H9 (cell line): ENCODE results near the gene YJU2. TPM values are rescaled to one million over a fixed set of nuclear protein-coding genes. Genes with fewer than 3 reads are reported as not detected.

Source experiments
- DNase-seq: peaks from one replicate; pipeline ENCODE4 v3.0.0-alpha.2; 2017
- H2AFZ ChIP-seq: one replicate; pipeline ENCODE4 v1.6.1; 2013; ENCODE audit warnings: mild to moderate bottlenecking, low read length, control low read depth, moderate library complexity
- H2AK5ac ChIP-seq: 2 replicates; pipeline ENCODE4 v1.6.1; 2013; ENCODE audit warnings: low read length, control low read depth, mixed read lengths; ENCODE audit not compliant: insufficient read length
- H2BK120ac ChIP-seq: one replicate; pipeline ENCODE4 v1.6.1; 2013; ENCODE audit warnings: low read depth, mild to moderate bottlenecking, low read length, control low read depth, inconsistent platforms; ENCODE audit not compliant: poor library complexity, severe bottlenecking
- H2BK12ac ChIP-seq: 2 replicates; pipeline ENCODE4 v1.6.1; 2013; ENCODE audit warnings: low read length, control low read depth, mixed read lengths, low read depth; ENCODE audit not compliant: insufficient read length
- H2BK15ac ChIP-seq: 2 replicates; pipeline ENCODE4 v1.6.1; 2013; ENCODE audit warnings: low read depth, low read length, control low read depth
- H2BK20ac ChIP-seq: one replicate; pipeline ENCODE4 v1.6.1; 2013; ENCODE audit warnings: low read depth, mild to moderate bottlenecking, low read length, control low read depth, inconsistent platforms; ENCODE audit not compliant: poor library complexity, severe bottlenecking
- H2BK5ac ChIP-seq: 2 replicates; pipeline ENCODE4 v1.6.1; 2013; ENCODE audit warnings: low read length, control low read depth, mixed read lengths; ENCODE audit not compliant: insufficient read length
- H3K14ac ChIP-seq: 2 replicates; pipeline ENCODE4 v1.6.1; 2013; ENCODE audit warnings: low read length, control low read depth; ENCODE audit not compliant: insufficient read depth
- H3K18ac ChIP-seq: 2 replicates; pipeline ENCODE4 v1.6.1; 2013; ENCODE audit warnings: low read depth, mild to moderate bottlenecking, mixed read lengths, low read length, control low read depth; ENCODE audit not compliant: insufficient read length
- H3K23ac ChIP-seq: 2 replicates; pipeline ENCODE4 v1.6.1; 2013; ENCODE audit warnings: low read length, control low read depth, mixed read lengths, low read depth; ENCODE audit not compliant: insufficient read length
- H3K23me2 ChIP-seq: 2 replicates; pipeline ENCODE4 v1.6.1; 2013; ENCODE audit warnings: low read depth, mild to moderate bottlenecking, mixed read lengths, low read length, control low read depth; ENCODE audit not compliant: insufficient read length, poor library complexity, severe bottlenecking
- H3K27ac ChIP-seq: 2 replicates; pipeline ENCODE4 v1.5.1; 2013; ENCODE audit warnings: low read length, control low read depth, mixed read lengths, low read depth; ENCODE audit not compliant: insufficient read length
- H3K27me3 ChIP-seq: 2 replicates; pipeline ENCODE4 v1.6.1; 2013; ENCODE audit warnings: low read length, control low read depth, inconsistent platforms; ENCODE audit not compliant: insufficient read depth
- H3K4ac ChIP-seq: 2 replicates; pipeline ENCODE4 v1.6.1; 2013; ENCODE audit warnings: low read depth, mild to moderate bottlenecking, control low read depth, inconsistent platforms, low read length, moderate library complexity
- H3K4me1 ChIP-seq: 2 replicates; pipeline ENCODE4 v1.6.1; 2013; ENCODE audit warnings: low read length, control low read depth, inconsistent platforms; ENCODE audit not compliant: insufficient read depth
- H3K4me2 ChIP-seq: 2 replicates; pipeline ENCODE4 v1.6.1; 2013; ENCODE audit warnings: low read length, control low read depth, mixed read lengths; ENCODE audit not compliant: insufficient read length, insufficient read depth
- H3K56ac ChIP-seq: 2 replicates; pipeline ENCODE4 v1.6.1; 2013; ENCODE audit warnings: low read depth, mild to moderate bottlenecking, mixed read lengths, low read length, control low read depth; ENCODE audit not compliant: insufficient read length
- H3K79me1 ChIP-seq: 2 replicates; pipeline ENCODE4 v1.6.1; 2013; ENCODE audit warnings: low read depth, mild to moderate bottlenecking, moderate library complexity, low read length, control low read depth, inconsistent platforms; ENCODE audit not compliant: insufficient read depth, poor library complexity, severe bottlenecking
- H3K79me2 ChIP-seq: 2 replicates; pipeline ENCODE4 v1.6.1; 2013; ENCODE audit warnings: low read length, control low read depth, inconsistent platforms; ENCODE audit not compliant: insufficient read depth
- H3K9ac ChIP-seq: 2 replicates; pipeline ENCODE4 v1.6.1; 2013; ENCODE audit warnings: low read length, control low read depth, mixed read lengths; ENCODE audit not compliant: insufficient read length; ENCODE audit errors: extremely low read depth
- H3K9me3 ChIP-seq: one replicate; pipeline ENCODE4 v1.6.1; 2013; ENCODE audit warnings: low read depth, low read length, inconsistent platforms; ENCODE audit not compliant: control insufficient read depth
- H3T11ph ChIP-seq: one replicate; pipeline ENCODE4 v1.6.1; 2013; ENCODE audit warnings: mild to moderate bottlenecking, low read length, control low read depth, inconsistent platforms
- H4K20me1 ChIP-seq: one replicate; pipeline ENCODE4 v1.6.1; 2013; ENCODE audit not compliant: control insufficient read depth, insufficient read length, insufficient read depth
- H4K5ac ChIP-seq: 2 replicates; pipeline ENCODE4 v1.6.1; 2013; ENCODE audit warnings: low read depth, mild to moderate bottlenecking, mixed read lengths, low read length, control low read depth; ENCODE audit not compliant: insufficient read length
- H4K8ac ChIP-seq: replicated peaks from 2 replicates; pipeline ENCODE4 v1.6.1; 2013; ENCODE audit warnings: low read length, control low read depth, mixed read lengths, low read depth; ENCODE audit not compliant: insufficient read length
- H4K91ac ChIP-seq: 2 replicates; pipeline ENCODE4 v1.6.1; 2013; ENCODE audit warnings: low read depth, mild to moderate bottlenecking, moderate library complexity, mixed read lengths, low read length, control low read depth; ENCODE audit not compliant: insufficient read length
- H3K27ac Mint-ChIP-seq, 3 experiments: 2 replicates in 2 of 3; 3 replicates in 1 of 3; pipeline ENCODE4 v1.8.0; 2020 to 2021; ENCODE audit warnings: mixed read lengths in 3 of 3, mild to moderate bottlenecking in 1 of 3, moderate library complexity in 1 of 3
- H3K27me3 Mint-ChIP-seq: 2 replicates; pipeline ENCODE4 v1.8.0; 2021; ENCODE audit warnings: low read depth, mild to moderate bottlenecking, moderate library complexity, mixed read lengths
- H3K36me3 Mint-ChIP-seq, 3 experiments: 2 replicates in 2 of 3; 3 replicates in 1 of 3; pipeline ENCODE4 v1.8.0; 2020 to 2021; ENCODE audit warnings: low read depth in 3 of 3, mixed read lengths in 3 of 3; ENCODE audit not compliant: insufficient read depth in 1 of 3
- H3K4me1 Mint-ChIP-seq, 2 experiments: 2 replicates each; pipeline ENCODE4 v1.8.0; 2020; ENCODE audit warnings: mixed read lengths in 2 of 2
- H3K4me3 Mint-ChIP-seq, 2 experiments: 2 replicates in 1 of 2; 3 replicates in 1 of 2; pipeline ENCODE4 v1.8.0; 2020 to 2021; ENCODE audit warnings: mild to moderate bottlenecking in 2 of 2, mixed read lengths in 2 of 2, moderate library complexity in 1 of 2
- H3K9me3 Mint-ChIP-seq, 2 experiments: 2 replicates in 1 of 2; 3 replicates in 1 of 2; pipeline ENCODE4 v1.8.0; 2020; ENCODE audit warnings: mild to moderate bottlenecking in 2 of 2, mixed read lengths in 2 of 2, moderate library complexity in 1 of 2
- CTCF ChIP-seq: fragments of 200-600 bp; sonication (generic); conservative IDR thresholded peaks from 3 replicates; pipeline ENCODE4 v1.8.0; 2021; ENCODE audit warnings: antibody characterized with exemption, mild to moderate bottlenecking
- WGBS: extraction: QIAGEN DNeasy Blood & Tissue Kit; methylation state at CpG from one replicate; pipeline ENCODE4 v1.1.7; 2013; ENCODE audit warnings: missing lambda C conversion rate, low lambda C conversion rate, mixed read lengths; ENCODE audit not compliant: insufficient read length; ENCODE audit errors: extremely low coverage; 5-methylcytosine and 5-hydroxymethylcytosine counted together
- total RNA-seq: library from RNA; stranded (reverse); gene quantifications from 2 replicates; pipeline ENCODE4 v1.2.1, GENCODE V29; 2021

Gene YJU2
- total RNA-seq, 1 experiment from 2014 or later = 31.0 TPM

- Histone ChIP-seq H3K27me3 (peaks cover 11% of the 10 kb centered on the region; the same call in 1 of the 2 replicates), H2BK20ac (no peak overlapping the region), H4K20me1 (no peaks in the 10 kb centered on the region), H3K23me2 (peaks cover 16% of the 10 kb centered on the region), H3K4ac (no peak overlapping the region), H4K8ac (no peak overlapping the region), H3K79me2 (no peaks in the 10 kb centered on the region), H3K4me2 (peak overlapping the region; percentile 83), H3K9me3 (no peaks in the 10 kb centered on the region), H4K91ac (no peak overlapping the region), H2BK15ac (no peak overlapping the region), H2AK5ac (no peak overlapping the region), H2BK5ac (no peak overlapping the region), H3K9ac (no peak overlapping the region), H3K27ac (no peak overlapping the region), H3K23ac (no peak overlapping the region), H2AFZ (no peak overlapping the region), H2BK12ac (no peak overlapping the region), H4K5ac (no peak overlapping the region), H3K56ac (no peak overlapping the region), H3K4me1 (no peaks in the 10 kb centered on the region; the same call in 1 of the 2 replicates), H3K18ac (no peak overlapping the region), H2BK120ac (no peak overlapping the region), H3K14ac (no peak overlapping the region; the same call in 1 of the 2 replicates), H3K79me1 (no peaks in the 10 kb centered on the region), H3T11ph (no peak overlapping the region)
- WGBS = no CpG with 5 or more reads among the region's 30 CpGs
- Mint-ChIP-seq H3K27me3 (peaks cover 63% of the 10 kb centered on the region), H3K36me3 (peaks cover 0 to 1% (median 0%) of the 10 kb centered on the region in 3 experiments; a peak in 1 of 7 replicates), H3K9me3 (no peaks in the 10 kb centered on the region; a peak in 1 of 5 replicates), H3K4me1 (peaks cover 5 to 15% of the 10 kb centered on the region in 2 experiments), H3K4me3 (peak overlapping the region; percentile 69 to 90; a peak in 4 of 5 replicates), H3K27ac (no peak overlapping the region)
- no peak for DNase-seq
- TF ChIP-seq CTCF = no peak
Observed at GRCh38 chr19:4279267-4279529, 32.3 kb downstream of the YJU2 start.
